K562 (cell line): ENCODE data around the gene WASF2. TPM values are rescaled to one million over a fixed set of nuclear protein-coding genes. Genes with fewer than 3 reads are reported as not detected.

ENCODE experiments used
- ATAC-seq: fragments of 200-7000 bp; cut with Tn5 transposase; 3 replicates; pipeline ENCODE4 v1.9.1; 2020; ENCODE audit warnings: moderate library complexity
- BruUV-seq: library from RNA; stranded (reverse); fragments of 400-500 nt; replicated peaks from 2 replicates; lab custom pipeline; 2021; lab: Mats Ljungman, UMichigan
- CTCF ChIA-PET: fragments of 300-600 bp; formaldehyde crosslinking; extraction: SDS; loops from one replicate; lab custom pipeline; 2021; ENCODE audit warnings: low intra/inter-chr PET ratio; lab: Yijun Ruan, JAX
- POLR2A ChIA-PET: fragments of 300-600, 350-650 bp; sonication (Branson Sonifier 250); formaldehyde crosslinking; extraction: SDS; loops from one replicate; lab custom pipeline; 2021; ENCODE audit warnings: antibody characterized with exemption, inconsistent platforms; lab: Yijun Ruan, JAX
- DNase-seq, 4 experiments: peaks; one replicate each; pipeline versions ENCODE4 v3.0.0 to v3.0.0-alpha.2; 2011 to 2018; ENCODE audit warnings: low spot score in 3 of 4, mixed read lengths in 3 of 4; ENCODE audit errors: extremely low read depth in 1 of 4
- FAIRE-seq: peaks from 2 replicates; lab custom pipeline; 2011; peaks lifted over from hg19 to GRCh38; lab: Jason Lieb, UNC
- H2AFZ ChIP-seq: 2 replicates; pipeline ENCODE4 v1.6.0; 2011; ENCODE audit warnings: low read depth, low read length, control low read depth, inconsistent platforms
- H3K27ac ChIP-seq: fragments of 200-600 bp; 3 replicates; pipeline ENCODE4 v1.8.0; 2011; ENCODE audit warnings: low read depth, mild to moderate bottlenecking, control low read depth, inconsistent platforms, low read length, moderate library complexity, mixed read lengths; ENCODE audit errors: extremely low read depth
- H3K27me3 ChIP-seq, 2 experiments: fragments of 300-600 bp in 1 of 2; 2 replicates in 1 of 2; 3 replicates in 1 of 2; pipeline versions ENCODE4 v1.6.0 to v1.8.0; 2011; ENCODE audit warnings: inconsistent platforms in 2 of 2, low read length in 2 of 2, mild to moderate bottlenecking in 1 of 2, mixed read lengths in 1 of 2, moderate library complexity in 1 of 2; ENCODE audit not compliant: control insufficient read depth in 2 of 2, insufficient read depth in 2 of 2
- H3K36me3 ChIP-seq: fragments of 300-600 bp; 3 replicates; pipeline ENCODE4 v1.8.0; 2011; ENCODE audit warnings: mild to moderate bottlenecking, low read length, inconsistent platforms; ENCODE audit not compliant: control insufficient read depth, insufficient read depth
- H3K4me1 ChIP-seq, 2 experiments: fragments of 200-600 bp in 1 of 2; replicated peaks in 1 of 2; 2 replicates in 1 of 2; 3 replicates in 1 of 2; pipeline versions ENCODE4 v1.5.1 to v1.8.0; 2011; ENCODE audit warnings: inconsistent platforms in 2 of 2, low read length in 2 of 2, mild to moderate bottlenecking in 1 of 2, mixed read lengths in 1 of 2, moderate library complexity in 1 of 2; ENCODE audit not compliant: control insufficient read depth in 2 of 2, insufficient read depth in 2 of 2
- H3K4me2 ChIP-seq: 2 replicates; pipeline ENCODE4 v1.6.1; 2011; ENCODE audit warnings: low read length, control low read depth, inconsistent platforms, mixed read lengths; ENCODE audit not compliant: insufficient read depth
- H3K4me3 ChIP-seq: fragments of 200-600 bp; sonication (generic), shearing (Covaris generic); 2 replicates; pipeline ENCODE4 v1.5.1; 2016; ENCODE audit warnings: control low read depth, inconsistent platforms
- H3K79me2 ChIP-seq: fragments of 200-600 bp; 3 replicates; pipeline ENCODE4 v1.8.0; 2011; ENCODE audit warnings: low read length, inconsistent platforms; ENCODE audit not compliant: control insufficient read depth, insufficient read depth
- H3K9ac ChIP-seq, 2 experiments: 2 replicates each; pipeline versions ENCODE4 v1.6.0 to v1.6.1; 2011; ENCODE audit warnings: low read depth in 2 of 2, low read length in 2 of 2, control low read depth in 1 of 2, inconsistent platforms in 1 of 2, mild to moderate bottlenecking in 1 of 2, mixed read lengths in 1 of 2; ENCODE audit not compliant: insufficient read depth in 1 of 2
- H3K9me1 ChIP-seq: one replicate; pipeline ENCODE4 v1.6.0; 2011; ENCODE audit warnings: inconsistent platforms, mild to moderate bottlenecking, low read length, moderate library complexity; ENCODE audit not compliant: control insufficient read depth, insufficient read depth
- H3K9me3 ChIP-seq: replicated peaks from 2 replicates; pipeline ENCODE4 v1.5.1; 2011; ENCODE audit warnings: low read depth, low read length, inconsistent platforms; ENCODE audit not compliant: control insufficient read depth, insufficient read depth
- H4K20me1 ChIP-seq: replicated peaks from 2 replicates; pipeline ENCODE4 v1.6.1; 2011; ENCODE audit warnings: low read length, inconsistent platforms, mixed read lengths; ENCODE audit not compliant: control insufficient read depth, insufficient read depth
- CBX1 ChIP-seq: sonication (generic); IDR thresholded peaks from 2 replicates; pipeline ENCODE4 v1.6.1; 2016; ENCODE audit warnings: antibody characterized with exemption, low read depth, mild to moderate bottlenecking
- CSDE1 ChIP-seq, 2 experiments: fragments of 450-650 bp; IDR thresholded peaks; 2 replicates each; pipeline ENCODE4 v1.6.1; 2016; ENCODE audit warnings: mild to moderate bottlenecking in 1 of 2
- HSF4 ChIP-seq: fragments of 250-450 bp; sonication (Bioruptor Pico); IDR thresholded peaks from 2 replicates; pipeline ENCODE4 v2.1.2; 2022; ENCODE audit warnings: mild to moderate bottlenecking, moderate library complexity, borderline replicate concordance
- KAT2B ChIP-seq: IDR thresholded peaks from one replicate; pipeline ENCODE4 v1.6.1; 2012; ENCODE audit warnings: low read depth, mild to moderate bottlenecking, control low read depth, inconsistent platforms, low read length, moderate library complexity
- KLF13 ChIP-seq: fragments of 450-650 bp; IDR thresholded peaks from 2 replicates; pipeline ENCODE4 v1.6.1; 2016; ENCODE audit warnings: missing genetic modification characterization, low read depth, mild to moderate bottlenecking, missing compliant biosample characterization, moderate library complexity, borderline replicate concordance
- LARP7 ChIP-seq: fragments of 450-650 bp; IDR thresholded peaks from 2 replicates; pipeline ENCODE4 v1.6.1; 2016
- MEF2A ChIP-seq: IDR thresholded peaks from 2 replicates; pipeline ENCODE4 v1.6.1; 2011; ENCODE audit warnings: low read depth, mild to moderate bottlenecking, low read length, moderate library complexity; ENCODE audit not compliant: control insufficient read depth
- RBM25 ChIP-seq: fragments of 200-400 bp; formaldehyde crosslinking; IDR thresholded peaks from 2 replicates; pipeline ENCODE4 v1.6.1; 2018; ENCODE audit warnings: low read length, low read depth, moderate library complexity; ENCODE audit not compliant: severe bottlenecking
- SFPQ ChIP-seq: fragments of 200-400 bp; formaldehyde crosslinking; IDR thresholded peaks from 2 replicates; pipeline ENCODE4 v1.6.1; 2017; ENCODE audit warnings: mild to moderate bottlenecking, low read depth, low read length, moderate library complexity
- YY1 ChIP-seq, 3 experiments: IDR thresholded peaks; 2 replicates each; pipeline ENCODE4 v1.6.1; 2011; ENCODE audit warnings: low read length in 2 of 3, mild to moderate bottlenecking in 2 of 3, moderate library complexity in 2 of 3, borderline replicate concordance in 1 of 3, control low read depth in 1 of 3, low read depth in 1 of 3; ENCODE audit not compliant: insufficient read depth in 3 of 3, insufficient replicate concordance in 2 of 3, control insufficient read depth in 1 of 3, insufficient read length in 1 of 3; ENCODE audit errors: extremely low read depth in 1 of 3
- ZC3H11A ChIP-seq: IDR thresholded peaks from 2 replicates; pipeline ENCODE4 v1.6.1; 2012; ENCODE audit warnings: low read depth, low read length, improper control_type of control experiment
- ZNF445 ChIP-seq: fragments of 250-450 bp; sonication (Bioruptor Pico); IDR thresholded peaks from 2 replicates; pipeline ENCODE4 v1.4.0; 2020; ENCODE audit warnings: low read depth, mild to moderate bottlenecking, moderate library complexity
- ZNF507 ChIP-seq: conservative IDR thresholded peaks from 2 replicates; pipeline ENCODE4 v1.6.1; 2017; ENCODE audit warnings: missing genetic modification characterization, missing compliant biosample characterization
- ZNF589 ChIP-seq: fragments of 200-800 bp; sonication (Bioruptor generic); IDR thresholded peaks from 2 replicates; pipeline ENCODE4 v1.6.1; 2016; ENCODE audit warnings: low read depth, missing genetic modification characterization, missing compliant biosample characterization
- WGBS: fragments of 100-300 bp; shearing (Covaris generic); methylation state at CpG from one replicate; pipeline ENCODE4 v1.1.6; 2016; ENCODE audit warnings: low coverage, mixed read lengths; ENCODE audit not compliant: insufficient coverage; ENCODE audit errors: missing lambda C conversion rate; 5-methylcytosine and 5-hydroxymethylcytosine counted together
- in situ Hi-C: fragments of 300-500 bp; cut with MboI; formaldehyde crosslinking; loops from 4 replicates; pipeline ENCODE4 v1.15.0; 2018; ENCODE audit warnings: inconsistent platforms, mixed read lengths
- intact Hi-C: fragments of 100-400 bp; cut with micrococcal nuclease; formaldehyde crosslinking; loops from 2 replicates; pipeline ENCODE4 v1.14.2; 2022
- polyA plus RNA-seq, 8 experiments: library from polyadenylated mRNA; depleted of rRNA in 4 of 8; stranded (reverse) in 5 of 8; unstranded in 3 of 8; fragments of >200 nt; fragmentation: Nextera tagmentation in 2 of 8; fragmentation: Illumina TruSeq in 1 of 8; extraction: Ambion mirVana in 2 of 8; extraction: Trizol in 1 of 8; gene quantifications; 2 replicates each; pipeline versions ENCODE4 v1.2.1 to v1.2.3, GENCODE V29; 2011 to 2014; ENCODE audit warnings: inconsistent platforms in 1 of 8, missing spikeins in 1 of 8
- total RNA-seq, 7 experiments: library from RNA; depleted of rRNA in 6 of 7; stranded (reverse); fragments of >200 nt in 6 of 7; fragmentation: Illumina TruSeq in 2 of 7; extraction: Trizol in 2 of 7; gene quantifications; 2 replicates each; pipeline versions ENCODE4 v1.2.1 to v1.2.3, GENCODE V29; 2011 to 2021; ENCODE audit warnings: low replicate concordance in 1 of 7

WASF2 gene
- total and polyA plus RNA-seq, 9 of the 15 experiments (the other 6 are each of a cell fraction or from before 2014, with no cell fraction given), result 8.2 to 163 (median 31.2) TPM

DNA sequence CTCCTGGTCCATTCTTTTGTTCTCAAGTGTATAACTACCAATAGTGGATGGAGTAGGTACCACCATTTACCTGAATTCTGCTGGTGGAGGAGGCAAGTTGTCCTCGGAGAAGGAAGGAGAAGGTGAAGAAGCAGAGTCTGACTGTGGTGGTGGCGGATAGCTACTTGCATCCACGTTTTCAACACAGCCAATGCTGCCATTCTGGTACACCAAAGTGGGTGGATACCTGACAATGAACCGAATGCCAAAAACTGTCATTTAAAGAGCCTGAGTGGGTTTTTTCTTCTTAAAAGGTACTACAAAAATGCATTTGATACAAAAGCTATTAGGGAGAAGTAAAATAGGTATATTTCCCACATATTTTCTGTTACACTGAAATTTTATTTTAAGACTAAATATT lies 77.5 kb downstream of the WASF2 start:
- DNase-seq, result no peak
- peaks cover 3% of the 10 kb centered on the region for H3K9me1 ChIP-seq
- TF ChIP-seq KLF13 (tag), result no peak
- no peak for TF ChIP-seq HSF4
- no peak for TF ChIP-seq ZNF589 (CRISPR knock-in tag)
- no peak for TF ChIP-seq ZNF445 (CRISPR knock-in tag)
- TF ChIP-seq CSDE1 (IDR thresholded peaks at IDR 0.05), result no peak
- no peak for TF ChIP-seq KAT2B
- TF ChIP-seq ZC3H11A, result no peak
- TF ChIP-seq LARP7, result no peak
- no peak for TF ChIP-seq RBM25
- TF ChIP-seq ZNF507 (tag), result no peak
- no peak for TF ChIP-seq SFPQ
- TF ChIP-seq MEF2A, result no peak
- TF ChIP-seq CBX1, result no peak
- TF ChIP-seq YY1 (IDR thresholded peaks at IDR 0.05; ENCODE audit: borderline replicate concordance in 1 of 3, control insufficient read depth in 1 of 3, extremely low read depth in 1 of 3, insufficient read depth in 3 of 3, insufficient read length in 1 of 3, insufficient replicate concordance in 2 of 3, low read depth in 1 of 3, low read length in 2 of 3), result no peak
- FAIRE-seq, result no peak
- no peak overlapping the region for H3K27ac ChIP-seq
- CTCF ChIA-PET, result interaction anchor here (0.6 kb wide), 1 partner anchor 192 kb away, joined by 7 read pairs; no protein-coding TSS in a partner anchor
- no TSS peak for BruUV-seq
- no peaks in the 10 kb centered on the region for H3K79me2 ChIP-seq
- intact Hi-C loops (no loop called here), in situ Hi-C loops (no loop called here)
- H3K9ac ChIP-seq, result no peak overlapping the region
- H3K4me1 ChIP-seq, result no peaks in the 10 kb centered on the region
- H3K4me3 ChIP-seq, result no peak overlapping the region
- POLR2A ChIA-PET, result interaction anchor here (0.5 to 3.5 kb wide), 3 partner anchors 7 to 187 kb away, joined by 4 to 17 read pairs (median 6); no protein-coding TSS in a partner anchor
- ATAC-seq, result no peak
- H3K27me3 ChIP-seq, result no peaks in the 10 kb centered on the region
- 88% methylated on average over 4 of the region's 4 CpGs for WGBS
- no peaks in the 10 kb centered on the region for H3K9me3 ChIP-seq
- no peak overlapping the region for H2AFZ ChIP-seq
- H3K36me3 ChIP-seq, result peaks cover 94% of the 10 kb centered on the region
- H3K4me2 ChIP-seq, result no peak overlapping the region
- no peaks in the 10 kb centered on the region for H4K20me1 ChIP-seq
